Left lung (tissue), 10 donors: ENCODE measurements around the gene HOXD13. TPM values are rescaled to one million over a fixed set of nuclear protein-coding genes. Genes with fewer than 3 reads are reported as not detected.

ENCODE experiments used
- ATAC-seq: fragments of 200-7000 bp; cut with Tn5 transposase; one replicate; pipeline ENCODE4 v1.9.1; 2020; ENCODE audit warnings: moderate library complexity
- DNase-seq, 4 donors: peaks; one replicate each; pipeline ENCODE4 v3.0.0-alpha.2; 2013 to 2020
- H3K27ac ChIP-seq, 2 donors: fragments of 200-600 bp; sonication (generic) in 1 of 2; one replicate each; pipeline versions ENCODE4 v1.5.0 to v1.8.0; 2020 to 2021
- H3K27me3 ChIP-seq, 2 donors: fragments of 200-600 bp; sonication (generic) in 1 of 2; one replicate each; pipeline versions ENCODE4 v1.5.0 to v1.8.0; 2020 to 2021
- H3K36me3 ChIP-seq, 2 donors: fragments of 200-600 bp; sonication (generic) in 1 of 2; one replicate each; pipeline versions ENCODE4 v1.5.0 to v1.8.0; 2020 to 2021
- H3K4me1 ChIP-seq, 2 donors: fragments of 200-600 bp; one replicate each; pipeline ENCODE4 v1.8.0; 2021
- H3K4me3 ChIP-seq, 2 donors: fragments of 200-600 bp; sonication (generic) in 1 of 2; one replicate each; pipeline versions ENCODE4 v1.5.0 to v1.8.0; 2020 to 2021; ENCODE audit warnings: mild to moderate bottlenecking in 1 of 2
- H3K9me3 ChIP-seq, 2 donors: fragments of 200-600 bp; sonication (generic) in 1 of 2; one replicate each; pipeline versions ENCODE4 v1.5.0 to v1.8.0; 2020 to 2021
- CTCF ChIP-seq, 2 donors: fragments of 200-600 bp; sonication (generic) in 1 of 2; IDR thresholded peaks; one replicate each; pipeline versions ENCODE4 v1.5.0 to v1.8.0; 2021; ENCODE audit warnings: antibody characterized with exemption in 2 of 2
- intact Hi-C, 2 donors: fragments of 100-400 bp; cut with DNase I; formaldehyde crosslinking; loops; one replicate each; pipeline versions ENCODE4 v1.11.2 to v1.14.2; 2022
- polyA plus RNA-seq, 6 donors: library from polyadenylated mRNA; unstranded; fragments of 120-200 nt; gene quantifications; one replicate each; pipeline ENCODE4 v1.2.1, GENCODE V29; 2013; ENCODE audit not compliant: insufficient read length in 6 of 6
- total RNA-seq, 2 donors: library from RNA; stranded (reverse); fragmentation: NEBNext Ultra II Directional; extraction: Animal tissue kit (Norgen Biotek cat#: 25700); gene quantifications; one replicate each; pipeline ENCODE4 v1.2.1, GENCODE V29; 2021
- donor health status: DM: no; HTN: yes; CAD: no.
- donor health status: DM: no; HTN: no; CAD: no.

HOXD13 gene
- total and polyA plus RNA-seq, 8 donors, result not detected

DNA sequence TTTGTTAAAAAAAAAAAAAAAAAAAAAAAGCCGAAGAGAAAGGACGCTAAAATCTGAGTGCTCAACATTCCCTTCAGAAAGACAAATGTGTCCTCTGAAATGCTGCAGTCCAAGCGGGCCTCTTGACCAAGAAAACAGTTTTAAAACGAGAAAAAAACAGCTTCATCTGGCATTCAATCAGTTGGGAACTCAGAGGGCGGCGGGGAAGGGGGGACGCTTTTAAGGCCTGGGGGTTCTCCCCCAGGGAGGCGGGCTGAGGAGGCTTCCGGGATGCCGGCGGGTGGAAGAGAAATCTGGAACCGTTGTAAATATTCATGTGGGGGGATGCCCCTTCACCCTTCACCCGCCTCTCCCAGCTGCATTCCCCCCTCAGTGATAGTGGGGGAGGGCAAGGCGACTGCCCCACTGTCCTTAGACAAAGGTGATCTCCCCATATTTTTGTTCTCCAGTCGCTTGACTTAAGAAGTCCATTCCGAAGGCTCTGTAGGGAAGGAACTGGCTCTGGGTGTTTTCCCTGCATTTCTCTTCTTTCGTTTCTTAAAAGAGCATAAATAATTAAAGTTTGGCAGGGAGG is 11.3 kb downstream of the HOXD13 start:
- H3K4me3 ChIP-seq, result no peak overlapping the region
- no peaks in the 10 kb centered on the region for H3K9me3 ChIP-seq
- no peak for TF ChIP-seq CTCF (IDR thresholded peaks at IDR 0.05)
- no peaks in the 10 kb centered on the region for H3K36me3 ChIP-seq
- no peak for ATAC-seq
- intact Hi-C loops, result no loop called here
- no peak overlapping the region for H3K27ac ChIP-seq
- no peak for DNase-seq
- peaks cover 98 to 100% of the 10 kb centered on the region in 2 donors for H3K27me3 ChIP-seq
- H3K4me1 ChIP-seq, result peaks cover 0 to 21% of the 10 kb centered on the region in 2 donors

DNA sequence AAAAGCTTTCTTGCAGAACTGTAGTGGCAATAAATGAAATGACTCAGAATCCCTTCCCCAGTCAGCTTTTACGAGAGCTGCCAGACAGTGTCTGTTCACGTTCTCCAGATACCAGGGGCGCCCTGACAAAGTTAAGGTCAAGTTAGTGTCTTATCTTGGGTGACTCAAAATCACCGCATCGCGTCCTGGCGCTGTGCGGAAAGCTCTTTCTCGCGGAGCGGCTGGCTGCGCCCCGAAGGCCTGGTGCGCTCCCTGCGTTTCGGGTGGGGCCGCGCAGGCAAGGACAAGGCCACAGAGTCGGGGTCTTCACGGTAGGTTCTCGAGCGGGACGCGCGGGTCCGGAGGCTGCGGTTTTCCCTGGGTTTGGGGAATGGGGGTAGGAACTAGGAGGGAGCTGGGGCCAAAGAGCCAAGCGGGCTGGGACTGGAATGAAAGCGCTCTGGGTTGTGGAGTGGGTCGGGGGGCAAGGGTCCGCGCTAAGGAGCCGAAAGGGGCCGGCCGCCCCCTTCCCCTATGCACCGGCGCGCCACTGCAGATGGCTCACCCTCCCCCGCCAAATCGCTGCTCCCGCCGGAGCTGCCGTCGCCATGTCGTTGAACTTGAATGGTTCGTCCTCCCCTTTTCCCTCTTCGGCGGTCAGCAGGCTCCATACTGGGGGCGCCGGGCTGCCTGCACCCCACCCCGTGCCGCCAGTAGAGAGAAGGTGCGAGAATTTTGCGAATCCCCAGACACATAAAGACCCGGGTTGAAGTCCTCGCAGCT is 12.0 kb downstream of the HOXD13 start:
- no peak overlapping the region for H3K27ac ChIP-seq
- intact Hi-C loops, result no loop called here
- H3K4me3 ChIP-seq, result no peak overlapping the region
- peaks cover 0 to 21% of the 10 kb centered on the region in 2 donors for H3K4me1 ChIP-seq
- no peaks in the 10 kb centered on the region for H3K9me3 ChIP-seq
- ATAC-seq (no peak), DNase-seq (peak in 1 of 4 donors; percentile 72)
- TF ChIP-seq CTCF (IDR thresholded peaks at IDR 0.05), result no peak
- no peaks in the 10 kb centered on the region for H3K36me3 ChIP-seq
- H3K27me3 ChIP-seq, result peaks cover 98 to 100% of the 10 kb centered on the region in 2 donors

DNA sequence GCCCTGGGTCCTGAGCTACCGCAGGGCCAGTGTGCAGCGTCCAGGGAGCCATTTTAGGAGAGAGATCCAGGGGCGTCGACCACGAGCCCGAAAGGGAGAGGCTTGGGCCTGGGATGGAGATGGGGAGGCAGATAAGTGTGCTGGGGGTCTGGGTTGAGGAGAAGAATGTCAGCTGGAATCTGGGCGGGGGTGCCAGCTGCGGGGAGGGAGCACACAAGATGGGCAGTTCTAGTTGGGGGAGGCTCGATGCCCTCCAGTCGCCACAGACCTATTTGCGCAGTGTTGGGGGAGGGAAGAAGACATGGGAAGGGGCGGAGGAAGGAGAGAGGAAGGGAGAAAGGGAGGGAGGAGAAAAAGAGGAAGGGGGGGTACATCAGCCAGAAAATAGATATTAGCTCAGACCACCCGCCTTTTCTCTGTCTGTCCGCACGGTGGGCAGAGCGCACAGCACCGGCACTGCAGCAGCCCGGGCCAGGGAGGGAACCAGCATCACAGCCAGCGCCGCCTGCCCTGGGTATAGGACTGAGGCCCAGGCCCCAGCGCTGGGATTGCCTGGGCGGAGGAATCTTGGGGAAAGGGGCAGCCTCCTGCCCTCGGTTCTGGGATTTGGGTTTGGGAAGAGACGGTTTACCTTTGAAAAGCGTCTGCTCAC is 12.7 kb downstream of the HOXD13 start:
- peaks cover 98 to 100% of the 10 kb centered on the region in 2 donors for H3K27me3 ChIP-seq
- ATAC-seq (no peak), DNase-seq (no peak)
- H3K36me3 ChIP-seq, result no peaks in the 10 kb centered on the region
- TF ChIP-seq CTCF (IDR thresholded peaks at IDR 0.05), result no peak
- no peak overlapping the region for H3K27ac ChIP-seq
- intact Hi-C loops, result no loop called here
- peaks cover 0 to 21% of the 10 kb centered on the region in 2 donors for H3K4me1 ChIP-seq
- H3K9me3 ChIP-seq, result no peaks in the 10 kb centered on the region
- H3K4me3 ChIP-seq, result no peak overlapping the region

- no peak overlapping the region for H3K4me3 ChIP-seq
- ATAC-seq, result no peak
These were observed 13.4 kb downstream of the HOXD13 start for GRCh38 chr2:176105730-176106580.

More at GRCh38 chr2:176105730-176106580, 13.4 kb downstream of the HOXD13 start:
- Histone ChIP-seq H3K36me3 (no peaks in the 10 kb centered on the region), H3K9me3 (no peaks in the 10 kb centered on the region), H3K4me1 (peaks cover 0 to 21% of the 10 kb centered on the region in 2 donors), H3K27ac (no peak overlapping the region), H3K27me3 (peaks cover 98 to 100% of the 10 kb centered on the region in 2 donors)
- no peak for TF ChIP-seq CTCF (IDR thresholded peaks at IDR 0.05)
- intact Hi-C loops, result no loop called here
- DNase-seq, result no peak
